HCT116 (cell line): Measurements from ENCODE around the gene RBKS.

Source experiments
- CBX3 ChIP-seq: IDR thresholded peaks from 2 replicates; pipeline ENCODE4 v1.6.1; 2012; ENCODE audit warnings: low read depth
- POLR2A ChIP-seq: IDR thresholded peaks from 2 replicates; pipeline ENCODE4 v1.7.0; 2011; ENCODE audit warnings: borderline replicate concordance; ENCODE audit not compliant: insufficient read depth, insufficient read length; ENCODE audit errors: extremely low read depth
- TF ChIP-seq, protein P1 (sequence below), 3 experiments: fragments of 200-600 bp in 1 of 3; sonication (generic) in 1 of 3; IDR thresholded peaks in 2 of 3; conservative IDR thresholded peaks in 1 of 3; 2 replicates each; pipeline ENCODE4 v1.5.1; 2012 to 2017; ENCODE audit warnings: low read depth in 2 of 3, low read length in 2 of 3, antibody characterized with exemption in 1 of 3, borderline replicate concordance in 1 of 3, control low read depth in 1 of 3, mild to moderate bottlenecking in 1 of 3, mixed read lengths in 1 of 3, mixed run types in 1 of 3, moderate library complexity in 1 of 3; ENCODE audit not compliant: insufficient read depth in 1 of 3
- TF ChIP-seq, protein P2 (sequence below): IDR thresholded peaks from 2 replicates; pipeline ENCODE4 v1.6.1; 2012; ENCODE audit warnings: low read depth

DNA sequence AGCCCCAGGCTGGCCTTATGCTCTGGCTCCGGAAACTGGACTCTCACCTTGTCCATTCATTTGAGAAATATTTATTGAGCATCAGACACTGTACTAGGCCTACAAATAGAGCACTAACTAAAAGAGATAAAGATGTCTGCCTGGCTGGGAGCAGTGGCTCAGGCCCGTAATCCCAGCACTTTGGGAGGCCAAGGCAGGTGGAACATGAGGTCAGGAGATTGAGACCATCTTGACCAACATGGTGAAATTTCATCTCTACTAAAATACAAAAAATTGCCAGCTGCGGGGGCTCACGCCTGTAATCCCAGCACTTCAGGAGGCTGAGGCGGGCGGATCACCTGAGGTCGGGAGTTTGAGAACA is 126.3 kb downstream of the RBKS start:
- TF ChIP-seq, protein P1, sequence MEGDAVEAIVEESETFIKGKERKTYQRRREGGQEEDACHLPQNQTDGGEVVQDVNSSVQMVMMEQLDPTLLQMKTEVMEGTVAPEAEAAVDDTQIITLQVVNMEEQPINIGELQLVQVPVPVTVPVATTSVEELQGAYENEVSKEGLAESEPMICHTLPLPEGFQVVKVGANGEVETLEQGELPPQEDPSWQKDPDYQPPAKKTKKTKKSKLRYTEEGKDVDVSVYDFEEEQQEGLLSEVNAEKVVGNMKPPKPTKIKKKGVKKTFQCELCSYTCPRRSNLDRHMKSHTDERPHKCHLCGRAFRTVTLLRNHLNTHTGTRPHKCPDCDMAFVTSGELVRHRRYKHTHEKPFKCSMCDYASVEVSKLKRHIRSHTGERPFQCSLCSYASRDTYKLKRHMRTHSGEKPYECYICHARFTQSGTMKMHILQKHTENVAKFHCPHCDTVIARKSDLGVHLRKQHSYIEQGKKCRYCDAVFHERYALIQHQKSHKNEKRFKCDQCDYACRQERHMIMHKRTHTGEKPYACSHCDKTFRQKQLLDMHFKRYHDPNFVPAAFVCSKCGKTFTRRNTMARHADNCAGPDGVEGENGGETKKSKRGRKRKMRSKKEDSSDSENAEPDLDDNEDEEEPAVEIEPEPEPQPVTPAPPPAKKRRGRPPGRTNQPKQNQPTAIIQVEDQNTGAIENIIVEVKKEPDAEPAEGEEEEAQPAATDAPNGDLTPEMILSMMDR (IDR thresholded peaks at IDR 0.05 in 2 of 3, conservative IDR thresholded peaks at IDR 0.05 in 1 of 3; ENCODE audit: borderline replicate concordance in 1 of 3, insufficient read depth in 1 of 3, low read depth in 2 of 3, low read length in 2 of 3), result no peak
- no peak for TF ChIP-seq POLR2A
- no peak for TF ChIP-seq CBX3
- TF ChIP-seq, protein P2, sequence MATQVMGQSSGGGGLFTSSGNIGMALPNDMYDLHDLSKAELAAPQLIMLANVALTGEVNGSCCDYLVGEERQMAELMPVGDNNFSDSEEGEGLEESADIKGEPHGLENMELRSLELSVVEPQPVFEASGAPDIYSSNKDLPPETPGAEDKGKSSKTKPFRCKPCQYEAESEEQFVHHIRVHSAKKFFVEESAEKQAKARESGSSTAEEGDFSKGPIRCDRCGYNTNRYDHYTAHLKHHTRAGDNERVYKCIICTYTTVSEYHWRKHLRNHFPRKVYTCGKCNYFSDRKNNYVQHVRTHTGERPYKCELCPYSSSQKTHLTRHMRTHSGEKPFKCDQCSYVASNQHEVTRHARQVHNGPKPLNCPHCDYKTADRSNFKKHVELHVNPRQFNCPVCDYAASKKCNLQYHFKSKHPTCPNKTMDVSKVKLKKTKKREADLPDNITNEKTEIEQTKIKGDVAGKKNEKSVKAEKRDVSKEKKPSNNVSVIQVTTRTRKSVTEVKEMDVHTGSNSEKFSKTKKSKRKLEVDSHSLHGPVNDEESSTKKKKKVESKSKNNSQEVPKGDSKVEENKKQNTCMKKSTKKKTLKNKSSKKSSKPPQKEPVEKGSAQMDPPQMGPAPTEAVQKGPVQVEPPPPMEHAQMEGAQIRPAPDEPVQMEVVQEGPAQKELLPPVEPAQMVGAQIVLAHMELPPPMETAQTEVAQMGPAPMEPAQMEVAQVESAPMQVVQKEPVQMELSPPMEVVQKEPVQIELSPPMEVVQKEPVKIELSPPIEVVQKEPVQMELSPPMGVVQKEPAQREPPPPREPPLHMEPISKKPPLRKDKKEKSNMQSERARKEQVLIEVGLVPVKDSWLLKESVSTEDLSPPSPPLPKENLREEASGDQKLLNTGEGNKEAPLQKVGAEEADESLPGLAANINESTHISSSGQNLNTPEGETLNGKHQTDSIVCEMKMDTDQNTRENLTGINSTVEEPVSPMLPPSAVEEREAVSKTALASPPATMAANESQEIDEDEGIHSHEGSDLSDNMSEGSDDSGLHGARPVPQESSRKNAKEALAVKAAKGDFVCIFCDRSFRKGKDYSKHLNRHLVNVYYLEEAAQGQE, result no peak
